HCT116 (cell line): ENCODE data around the gene ATP8B4.

Source experiments
- CTCF ChIP-seq, 3 experiments: fragments of 200-600 bp in 1 of 3; sonication (generic) in 1 of 3; IDR thresholded peaks in 2 of 3; conservative IDR thresholded peaks in 1 of 3; 2 replicates each; pipeline ENCODE4 v1.5.1; 2012 to 2017; ENCODE audit warnings: low read depth in 2 of 3, low read length in 2 of 3, antibody characterized with exemption in 1 of 3, borderline replicate concordance in 1 of 3, control low read depth in 1 of 3, mild to moderate bottlenecking in 1 of 3, mixed read lengths in 1 of 3, mixed run types in 1 of 3, moderate library complexity in 1 of 3; ENCODE audit not compliant: insufficient read depth in 1 of 3
- RAD21 ChIP-seq: IDR thresholded peaks from 2 replicates; pipeline ENCODE4 v1.6.1; 2012; ENCODE audit warnings: low read depth, mild to moderate bottlenecking
- YY1 ChIP-seq: IDR thresholded peaks from 2 replicates; pipeline ENCODE4 v1.6.1; 2011; ENCODE audit warnings: low read length, low read depth, moderate library complexity, mild to moderate bottlenecking; ENCODE audit not compliant: insufficient replicate concordance; ENCODE audit errors: extremely low read depth
- TF ChIP-seq, protein P1 (sequence below): IDR thresholded peaks from 2 replicates; pipeline ENCODE4 v1.6.1; 2012
- TF ChIP-seq, protein P2 (sequence below): IDR thresholded peaks from 2 replicates; pipeline ENCODE4 v1.6.1; 2012

DNA sequence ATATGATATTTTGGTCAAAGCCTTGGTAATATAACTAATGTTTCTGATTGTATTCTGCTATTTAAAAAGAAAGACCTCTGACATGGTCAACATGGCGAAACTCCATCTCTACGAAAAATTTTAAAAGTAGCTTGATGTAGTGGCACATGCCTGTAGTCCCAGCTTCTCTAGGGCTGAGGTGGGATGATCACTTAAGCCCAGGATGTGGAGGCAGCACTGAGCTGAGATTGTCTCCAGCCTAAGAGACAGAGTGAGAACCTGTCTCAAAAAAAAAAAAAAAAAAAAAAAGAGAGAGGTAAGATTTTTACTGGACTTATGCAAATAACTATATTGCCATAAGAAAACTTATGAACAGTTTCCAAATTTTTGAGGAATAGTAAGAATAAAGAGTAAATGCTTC, 32.4 kb upstream of the ATP8B4 start:
- TF ChIP-seq, protein P1, sequence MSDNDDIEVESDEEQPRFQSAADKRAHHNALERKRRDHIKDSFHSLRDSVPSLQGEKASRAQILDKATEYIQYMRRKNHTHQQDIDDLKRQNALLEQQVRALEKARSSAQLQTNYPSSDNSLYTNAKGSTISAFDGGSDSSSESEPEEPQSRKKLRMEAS, result no peak
- TF ChIP-seq CTCF (IDR thresholded peaks at IDR 0.05 in 2 of 3, conservative IDR thresholded peaks at IDR 0.05 in 1 of 3; ENCODE audit: borderline replicate concordance in 1 of 3, insufficient read depth in 1 of 3, low read depth in 2 of 3, low read length in 2 of 3), result no peak
- TF ChIP-seq YY1, result no peak
- TF ChIP-seq, protein P2, sequence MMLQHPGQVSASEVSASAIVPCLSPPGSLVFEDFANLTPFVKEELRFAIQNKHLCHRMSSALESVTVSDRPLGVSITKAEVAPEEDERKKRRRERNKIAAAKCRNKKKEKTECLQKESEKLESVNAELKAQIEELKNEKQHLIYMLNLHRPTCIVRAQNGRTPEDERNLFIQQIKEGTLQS, result no peak
- no peak for TF ChIP-seq RAD21
